ENCODE measurements around the gene IRAK2.

- TF ChIP-seq JUN (IDR thresholded peaks at IDR 0.05): peak in 1 of 2 experiments; percentile 49; a peak in 2 of 5 replicates
- no peak for TF ChIP-seq MYC (IDR thresholded peaks at IDR 0.05; ENCODE audit: borderline replicate concordance, low read length)
- no peak for TF ChIP-seq CHD2 (IDR thresholded peaks at IDR 0.05; ENCODE audit: low read length, partially characterized antibody)
- peak in 1 of 2 experiments; percentile 49; a peak in 1 of 5 replicates for TF ChIP-seq EP300 (IDR thresholded peaks at IDR 0.05)
- peak; percentile 78 for TF ChIP-seq CTCF (IDR thresholded peaks at IDR 0.05)
- no peak for TF ChIP-seq REST (IDR thresholded peaks at IDR 0.05)
- TF ChIP-seq E2F6 (IDR thresholded peaks at IDR 0.05; ENCODE audit: borderline replicate concordance, low read depth): no peak
- peak; percentile 92 for TF ChIP-seq GATA3 (IDR thresholded peaks at IDR 0.05; ENCODE audit: borderline replicate concordance)
Measured at GRCh38 chr3:10169000-10169496, 4.3 kb downstream of the IRAK2 start.

Measured in A549 (cell line).